GM19328 (cell line): Measurements from ENCODE around the gene LRRTM2.

Experiments used
- ATAC-seq: cut with Tn5 transposase; IDR thresholded peaks from one replicate; pipeline ENCODE4 v1.9.1; 2021; ENCODE audit warnings: mild to moderate bottlenecking, moderate library complexity; ENCODE audit not compliant: unreplicated experiment

LRRTM2 gene

DNA sequence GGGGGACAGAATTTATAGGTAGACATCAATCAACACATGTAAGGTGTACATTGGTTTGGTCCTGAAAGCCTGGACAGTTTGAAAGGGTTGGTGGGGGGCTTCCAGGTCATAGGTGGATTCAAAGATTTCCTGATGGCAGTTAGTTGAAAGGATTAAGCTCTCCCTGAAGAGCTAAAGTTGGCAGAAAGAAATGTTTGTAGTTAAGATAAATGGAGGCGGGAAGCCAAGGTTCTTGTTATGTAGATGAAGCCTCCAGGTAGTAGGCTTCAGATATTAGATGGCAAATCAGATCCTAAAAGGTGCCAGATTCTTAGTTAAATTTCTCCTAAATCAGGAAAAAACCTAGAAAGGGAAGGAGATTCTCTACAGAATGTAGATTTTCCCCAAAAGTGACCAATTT lies 9.0 kb upstream of the LRRTM2 start:
- no peak for ATAC-seq

DNA sequence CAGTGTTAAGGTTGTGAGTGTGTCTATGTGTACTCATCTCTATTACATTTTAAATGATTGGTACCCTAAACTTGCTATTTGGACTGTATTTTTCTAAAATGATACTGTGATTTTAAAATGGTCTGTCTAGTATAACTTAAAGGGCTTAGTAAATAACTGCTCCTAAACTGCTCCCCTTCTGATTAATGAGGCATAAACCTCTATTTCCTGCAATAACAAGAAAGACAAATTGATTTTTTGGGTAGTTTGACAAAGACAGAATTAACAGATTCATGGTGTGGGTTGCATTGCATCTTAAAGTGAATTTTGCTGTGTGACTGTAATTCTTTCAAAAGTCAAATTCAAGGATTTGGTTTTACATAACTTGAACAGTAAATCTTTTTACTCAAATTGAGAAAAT lies 8.1 kb upstream of the LRRTM2 start:
- ATAC-seq, result no peak

DNA sequence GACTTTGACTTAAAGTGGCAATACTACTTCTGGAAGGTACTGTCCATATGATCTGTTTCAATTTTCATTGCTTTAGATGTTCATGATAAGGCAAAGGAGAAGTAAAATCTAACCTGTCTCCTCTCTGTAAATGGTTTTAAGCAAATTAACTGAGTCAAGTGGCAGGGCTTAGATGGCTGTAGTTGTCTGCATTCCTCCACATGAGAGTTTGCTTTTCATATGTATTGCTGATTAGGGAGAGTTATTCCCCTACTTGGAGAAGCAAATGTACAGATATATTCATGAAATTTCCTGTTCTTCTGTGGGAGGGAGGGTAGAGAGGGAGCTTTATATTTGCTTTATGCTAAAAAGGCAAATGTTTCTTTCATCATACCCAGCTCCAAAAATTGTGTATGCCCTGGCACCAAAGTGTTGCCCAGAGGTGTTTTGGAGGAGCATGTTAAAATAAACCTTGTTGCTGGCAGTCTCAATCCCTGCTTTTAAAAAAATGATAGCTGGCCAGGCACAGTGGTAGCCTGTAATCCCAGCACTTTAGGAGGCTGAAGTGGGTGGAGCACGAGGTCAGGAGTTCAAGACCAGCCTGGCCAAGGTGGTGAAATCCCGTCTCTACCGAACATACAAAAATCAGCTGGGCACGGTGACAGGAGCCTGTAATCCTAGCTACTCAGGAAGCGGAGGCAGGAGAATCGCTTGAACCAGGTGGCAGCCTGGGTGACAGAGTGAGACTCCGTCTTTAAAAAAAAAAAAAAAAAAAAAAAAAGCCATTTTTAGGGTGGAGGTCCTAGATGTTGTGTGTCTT lies 3.5 kb upstream of the LRRTM2 start:
- no peak for ATAC-seq

GRCh38 chr5:138876811-138877210 lies 1.7 kb upstream of the LRRTM2 start:
- no peak for ATAC-seq

DNA sequence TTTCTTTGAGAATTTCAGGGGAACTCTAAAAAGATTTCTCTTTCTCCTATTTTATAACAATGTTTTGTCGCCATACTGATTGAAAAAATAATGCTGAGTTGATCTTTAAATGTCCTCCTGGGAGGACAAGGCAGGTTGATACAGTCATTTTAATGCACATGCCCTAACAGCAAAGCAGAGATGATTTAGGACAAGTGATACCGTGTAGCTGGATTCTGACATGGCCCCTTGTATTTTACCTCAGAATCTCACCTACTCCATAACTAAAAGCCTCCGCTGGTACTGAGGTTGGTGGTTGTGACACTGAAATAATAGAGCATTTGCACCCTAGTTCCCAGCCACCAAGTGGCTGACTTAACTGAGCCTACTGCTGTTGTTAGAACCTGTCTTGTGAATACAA lies 811 bp upstream of the LRRTM2 start:
- ATAC-seq, result no peak

DNA sequence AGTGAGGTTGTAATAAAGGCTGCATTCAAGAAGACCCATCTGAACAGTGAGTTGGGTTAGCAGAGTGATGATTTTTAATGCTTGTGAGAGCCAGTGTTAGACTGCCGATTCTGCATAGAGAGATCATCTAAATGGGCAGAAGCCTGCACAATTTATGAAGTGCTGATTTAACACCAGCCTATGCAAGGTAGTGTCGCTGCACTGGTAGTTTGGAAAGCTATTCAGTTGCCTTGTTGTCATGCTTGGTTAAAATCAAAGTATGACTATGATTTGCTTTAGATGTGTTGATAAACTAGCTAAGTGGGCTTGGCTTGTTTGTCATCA lies 379 bp upstream of the LRRTM2 start:
- no peak for ATAC-seq

GRCh38 chr5:138874241-138874640 lies 894 bp downstream of the LRRTM2 start:
- ATAC-seq, result no peak

DNA sequence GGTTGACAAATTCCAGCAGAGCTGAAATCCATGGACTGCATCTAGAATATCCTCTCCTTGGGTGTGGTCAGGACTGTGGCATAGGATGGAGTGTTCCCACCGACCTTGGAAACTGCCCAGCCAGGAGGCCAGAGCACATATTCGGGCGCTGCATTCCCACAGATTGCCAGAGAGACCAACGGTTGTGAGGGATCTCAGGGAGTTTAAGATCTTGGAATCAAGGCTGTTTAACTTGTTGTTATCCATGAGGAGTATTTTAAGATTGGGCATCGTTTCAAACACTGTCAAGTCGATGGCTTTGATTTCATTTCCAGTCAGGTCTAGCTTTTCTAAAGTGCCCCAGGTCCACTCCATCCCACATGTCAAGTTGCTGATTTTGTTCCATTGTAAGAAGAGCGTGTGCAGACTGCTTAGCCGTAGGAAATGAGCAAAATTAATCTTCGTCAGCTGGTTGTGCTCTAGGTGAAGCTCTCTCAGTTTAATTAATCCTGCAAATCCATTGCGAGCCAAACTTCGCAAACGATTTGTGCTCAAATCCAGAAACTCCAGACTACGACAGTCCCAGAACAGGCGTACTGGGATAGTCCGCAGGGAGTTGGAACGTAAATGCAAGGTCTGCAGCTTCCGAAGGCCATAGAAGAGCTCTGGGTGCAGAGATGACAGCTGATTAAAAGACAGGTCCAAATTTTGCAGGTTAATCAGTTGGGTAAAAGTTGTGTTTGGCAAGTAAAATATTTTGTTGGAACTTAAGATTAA lies 1.5 kb downstream of the LRRTM2 start:
- ATAC-seq, result no peak

DNA sequence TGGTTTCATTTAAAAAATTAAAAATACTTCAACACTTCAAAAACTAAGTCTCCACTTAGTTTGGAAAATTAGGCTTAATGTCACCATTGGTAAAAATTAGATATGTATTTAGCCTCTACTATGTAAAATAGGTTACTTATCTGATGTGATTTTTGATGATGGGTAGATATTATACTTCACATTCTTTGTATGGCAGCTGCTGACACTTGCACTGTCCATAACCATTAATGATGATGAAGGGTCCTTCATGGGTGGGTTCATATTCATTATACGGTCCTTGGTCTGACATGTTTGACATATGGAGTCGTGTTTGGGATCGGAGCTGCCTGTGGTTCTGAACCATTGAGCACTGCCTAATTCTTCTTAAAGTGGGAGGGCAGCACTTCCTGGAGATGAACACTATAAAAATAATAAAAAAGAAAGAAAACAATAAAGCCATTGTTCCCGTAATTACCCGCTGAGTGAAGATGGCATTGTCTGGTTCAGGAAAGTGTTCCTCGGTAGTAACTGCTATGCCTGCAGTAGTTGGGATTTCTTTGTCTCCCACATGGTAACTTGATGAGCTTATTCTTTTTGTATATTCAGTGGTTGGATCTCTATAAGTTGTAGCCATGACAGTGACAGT lies 2.2 kb downstream of the LRRTM2 start:
- ATAC-seq, result no peak

GRCh38 chr5:138870611-138871010 lies 4.5 kb downstream of the LRRTM2 start:
- no peak for ATAC-seq

- ATAC-seq, result no peak
Observed at GRCh38 chr5:138869763-138870500, 5.2 kb downstream of the LRRTM2 start.

DNA sequence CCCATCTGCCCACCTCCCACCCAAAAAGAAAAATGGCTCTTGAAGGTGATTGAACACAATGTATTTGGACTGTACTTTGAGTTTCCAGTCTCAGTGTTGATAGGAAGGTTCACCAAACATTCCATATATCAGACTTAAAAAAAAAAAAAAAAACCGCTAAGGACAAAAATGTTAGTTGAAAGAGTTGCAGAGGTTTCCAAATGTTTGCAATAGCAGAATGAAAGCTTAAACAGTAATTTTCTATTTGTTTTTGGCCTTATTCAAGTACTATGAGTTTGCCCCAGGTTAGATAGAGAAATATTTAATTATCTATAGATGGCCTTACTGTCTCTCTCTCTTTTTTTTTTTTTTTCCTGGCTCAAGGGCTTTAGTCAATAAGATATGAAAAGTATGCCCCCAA lies 6.1 kb downstream of the LRRTM2 start:
- no peak for ATAC-seq

GRCh38 chr5:138867011-138867410 lies 8.1 kb downstream of the LRRTM2 start:
- ATAC-seq, result no peak

DNA sequence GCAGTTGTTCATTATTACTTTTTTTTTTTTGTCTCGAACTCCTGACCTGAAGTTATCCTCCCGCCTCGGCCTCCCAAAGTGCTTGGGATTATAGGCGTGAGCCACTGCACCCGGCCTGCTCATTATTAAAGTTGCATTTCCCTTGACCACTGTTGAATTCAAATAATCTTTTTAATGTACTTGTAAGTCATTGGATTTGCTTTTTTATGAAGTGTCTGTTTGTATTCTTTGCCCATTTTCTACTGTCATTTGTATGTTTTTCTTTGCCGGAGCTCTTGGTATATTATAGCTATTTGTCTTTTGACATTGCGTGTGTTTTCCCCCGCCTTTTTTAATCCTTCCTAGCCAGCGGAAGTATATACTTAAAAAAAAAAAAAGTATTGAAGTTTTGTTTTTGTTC lies 22.0 kb downstream of the LRRTM2 start:
- ATAC-seq, result no peak

DNA sequence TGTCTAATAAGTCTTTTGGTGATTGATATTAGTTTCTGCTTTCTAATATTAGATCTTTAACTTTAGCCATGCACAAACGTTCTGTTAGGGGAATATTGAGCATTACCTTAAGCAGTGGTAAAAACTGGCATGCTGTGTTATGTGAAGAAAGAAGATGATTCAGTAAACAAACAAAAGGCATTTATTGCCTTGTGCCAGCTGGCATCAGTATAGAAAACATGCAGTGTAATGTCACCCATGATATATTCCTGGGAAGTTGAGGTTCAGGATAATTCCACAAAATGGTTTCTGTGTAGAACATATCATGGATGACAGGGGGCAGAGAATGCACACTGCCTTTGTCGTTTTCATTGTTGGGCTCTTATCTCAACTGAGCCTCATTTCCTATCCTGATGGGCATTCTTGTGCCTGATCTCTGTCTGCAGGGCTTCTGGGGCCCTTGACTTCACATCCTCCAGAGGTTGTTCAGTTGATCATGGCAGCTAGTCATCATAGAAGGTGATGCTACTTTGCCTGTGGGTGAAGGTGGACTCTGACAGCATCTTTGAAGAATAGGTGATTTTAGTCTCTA lies 24.2 kb downstream of the LRRTM2 start:
- ATAC-seq, result no peak

DNA sequence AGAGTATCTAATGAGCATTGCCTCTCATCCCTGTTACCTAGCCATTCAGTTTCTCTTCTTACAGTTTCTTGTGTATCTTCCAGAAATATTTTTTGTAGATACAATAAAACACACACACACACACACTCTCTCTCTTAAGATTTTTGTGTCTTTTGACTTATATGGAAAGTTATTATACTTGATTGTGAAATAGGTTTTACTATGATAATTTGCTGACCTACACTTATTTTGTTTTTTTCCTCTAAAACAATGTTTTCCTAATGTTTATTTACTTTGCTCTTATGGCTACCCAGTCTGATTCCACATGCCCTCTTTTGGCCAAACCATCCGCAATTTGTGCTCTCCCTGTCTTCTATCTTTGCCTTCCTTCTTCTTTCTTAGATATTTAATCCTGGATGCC lies 25.3 kb downstream of the LRRTM2 start:
- no peak for ATAC-seq

DNA sequence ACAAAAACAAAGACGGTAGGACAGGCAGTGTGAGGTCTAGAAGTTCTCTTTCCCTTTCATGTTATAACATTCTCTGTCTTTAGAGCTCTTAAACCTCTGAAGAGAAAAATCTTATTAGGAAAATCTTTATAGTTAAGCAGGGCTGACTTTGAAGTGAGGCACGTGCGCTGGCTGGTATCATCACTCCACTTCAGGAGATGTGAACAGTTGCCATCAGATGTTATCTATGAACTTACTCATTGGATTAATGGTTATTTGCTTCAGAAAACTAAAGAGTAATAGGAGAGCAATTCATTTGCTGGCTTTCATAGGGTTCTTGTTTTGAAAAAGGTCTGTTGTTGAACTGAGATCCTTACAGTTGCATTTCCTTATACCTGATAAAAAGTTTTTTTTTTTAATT lies 25.7 kb downstream of the LRRTM2 start:
- ATAC-seq, result no peak

DNA sequence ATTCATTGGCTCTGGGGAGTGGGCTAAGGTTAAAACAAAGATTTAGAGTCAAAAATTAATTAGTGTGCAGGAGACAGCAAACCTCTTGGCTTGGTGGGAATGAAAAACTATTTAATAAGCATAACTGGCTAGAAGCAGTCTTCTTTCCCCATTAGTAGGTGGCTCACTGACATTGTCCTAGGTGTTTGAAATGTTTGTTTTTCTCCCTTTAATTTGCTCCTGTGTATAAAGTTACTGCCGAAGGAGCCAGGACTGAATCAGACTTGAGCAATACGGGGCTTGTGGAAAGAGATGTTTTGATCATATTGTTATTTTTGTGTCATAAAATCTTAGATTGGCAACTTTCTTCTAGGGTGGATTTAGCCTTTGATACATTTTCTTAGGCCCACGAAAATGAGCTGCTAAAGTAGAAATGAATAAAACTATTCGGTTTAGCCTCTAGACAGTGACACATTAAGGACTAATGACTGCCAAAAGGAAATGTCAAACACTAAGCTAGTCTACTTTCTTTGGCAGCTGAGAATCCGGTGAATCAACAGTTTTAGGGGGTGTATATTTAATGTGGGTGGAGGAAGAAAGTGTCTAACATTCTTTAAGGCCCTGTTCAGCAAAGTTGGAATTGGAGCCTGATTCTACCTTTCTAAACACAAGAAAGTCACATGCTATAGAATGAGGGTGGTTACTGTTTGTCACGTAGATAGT lies 30.2 kb downstream of the LRRTM2 start:
- no peak for ATAC-seq

- no peak for ATAC-seq
Observed at GRCh38 chr5:138844125-138844461, 31.0 kb downstream of the LRRTM2 start.

- no peak for ATAC-seq
Observed at GRCh38 chr5:138843316-138844124, 31.6 kb downstream of the LRRTM2 start.
